HepG2 (cell line): Measurements from ENCODE around the gene KLK14.

Experiments used
- KLF16 ChIP-seq, 2 experiments: sonication (generic) in 1 of 2; formaldehyde crosslinking in 1 of 2; IDR thresholded peaks; 2 replicates each; pipeline versions ENCODE4 v1.6.1 to v1.8.0; 2016 to 2023; ENCODE audit warnings: missing genetic modification reagents in 2 of 2, missing compliant biosample characterization in 1 of 2
- POLR2A ChIP-seq, 2 experiments: IDR thresholded peaks; 2 replicates each; pipeline ENCODE4 v1.6.1; 2011; ENCODE audit warnings: low read depth in 2 of 2, low read length in 2 of 2, mild to moderate bottlenecking in 1 of 2, moderate library complexity in 1 of 2; ENCODE audit not compliant: insufficient read depth in 1 of 2
- SP2 ChIP-seq: sonication (generic); formaldehyde crosslinking; IDR thresholded peaks from 2 replicates; pipeline ENCODE4 v1.5.1; 2020; ENCODE audit warnings: mild to moderate bottlenecking, missing genetic modification reagents
- ZNF121 ChIP-seq: sonication (generic); formaldehyde crosslinking; IDR thresholded peaks from 2 replicates; pipeline ENCODE4 v1.5.0; 2020; ENCODE audit warnings: mild to moderate bottlenecking, missing genetic modification reagents
- TF ChIP-seq, protein P1 (sequence below): sonication (generic); formaldehyde crosslinking; IDR thresholded peaks from 2 replicates; pipeline ENCODE4 v1.5.0; 2020; ENCODE audit warnings: mild to moderate bottlenecking, missing genetic modification reagents, moderate library complexity

- TF ChIP-seq, protein P1, sequence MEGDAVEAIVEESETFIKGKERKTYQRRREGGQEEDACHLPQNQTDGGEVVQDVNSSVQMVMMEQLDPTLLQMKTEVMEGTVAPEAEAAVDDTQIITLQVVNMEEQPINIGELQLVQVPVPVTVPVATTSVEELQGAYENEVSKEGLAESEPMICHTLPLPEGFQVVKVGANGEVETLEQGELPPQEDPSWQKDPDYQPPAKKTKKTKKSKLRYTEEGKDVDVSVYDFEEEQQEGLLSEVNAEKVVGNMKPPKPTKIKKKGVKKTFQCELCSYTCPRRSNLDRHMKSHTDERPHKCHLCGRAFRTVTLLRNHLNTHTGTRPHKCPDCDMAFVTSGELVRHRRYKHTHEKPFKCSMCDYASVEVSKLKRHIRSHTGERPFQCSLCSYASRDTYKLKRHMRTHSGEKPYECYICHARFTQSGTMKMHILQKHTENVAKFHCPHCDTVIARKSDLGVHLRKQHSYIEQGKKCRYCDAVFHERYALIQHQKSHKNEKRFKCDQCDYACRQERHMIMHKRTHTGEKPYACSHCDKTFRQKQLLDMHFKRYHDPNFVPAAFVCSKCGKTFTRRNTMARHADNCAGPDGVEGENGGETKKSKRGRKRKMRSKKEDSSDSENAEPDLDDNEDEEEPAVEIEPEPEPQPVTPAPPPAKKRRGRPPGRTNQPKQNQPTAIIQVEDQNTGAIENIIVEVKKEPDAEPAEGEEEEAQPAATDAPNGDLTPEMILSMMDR (CRISPR knock-in tag): no peak
- TF ChIP-seq ZNF121 (CRISPR knock-in tag) (no peak), SP2 (CRISPR knock-in tag) (no peak), POLR2A (IDR thresholded peaks at IDR 0.05; ENCODE audit: insufficient read depth in 1 of 2, low read depth in 2 of 2, low read length in 2 of 2) (no peak), KLF16 (CRISPR knock-in tag; IDR thresholded peaks at IDR 0.05) (no peak)
Observed at GRCh38 chr19:51086153-51086850, 3.6 kb upstream of the KLK14 start.
